Progenitor cell of endocrine pancreas (in vitro differentiated cells): ENCODE results near the gene MRPL43. TPM values are rescaled to one million over a fixed set of nuclear protein-coding genes. Genes with fewer than 3 reads are reported as not detected.

ENCODE experiments used
- DNase-seq: peaks from one replicate; pipeline ENCODE4 v3.0.0; 2021; ENCODE audit warnings: low spot score; ENCODE audit not compliant: unreplicated experiment
- H3K27ac Mint-ChIP-seq: 2 replicates; pipeline ENCODE4 v1.8.0; 2021; ENCODE audit warnings: mild to moderate bottlenecking, moderate library complexity, mixed read lengths
- H3K27me3 Mint-ChIP-seq: 2 replicates; pipeline ENCODE4 v1.8.0; 2021; ENCODE audit warnings: mixed read lengths
- H3K36me3 Mint-ChIP-seq: 2 replicates; pipeline ENCODE4 v1.8.0; 2022; ENCODE audit warnings: mixed read lengths; ENCODE audit not compliant: insufficient read depth
- H3K4me1 Mint-ChIP-seq: 2 replicates; pipeline ENCODE4 v1.8.0; 2021; ENCODE audit warnings: low read depth, mixed read lengths
- H3K4me3 Mint-ChIP-seq: 2 replicates; pipeline ENCODE4 v1.8.0; 2021; ENCODE audit warnings: low read depth, mild to moderate bottlenecking, moderate library complexity, mixed read lengths
- H3K9me3 Mint-ChIP-seq: 2 replicates; pipeline ENCODE4 v1.8.0; 2021; ENCODE audit warnings: low read depth, mixed read lengths
- CTCF ChIP-seq: fragments of 200-600 bp; sonication (generic); IDR thresholded peaks from one replicate; pipeline ENCODE4 v1.5.0; 2021; ENCODE audit warnings: antibody characterized with exemption, mild to moderate bottlenecking; ENCODE audit not compliant: unreplicated experiment
- total RNA-seq: library from RNA; stranded (reverse); gene quantifications from 2 replicates; pipeline ENCODE4 v1.2.1, GENCODE V29; 2021

MRPL43 gene
- total RNA-seq, 1 donor from 2014 or later, result 70.7 TPM

- Mint-ChIP-seq H3K4me3 (no peak overlapping the region), H3K27ac (no peak overlapping the region), H3K36me3 (peaks cover 6% of the 10 kb centered on the region), H3K4me1 (peaks cover 10% of the 10 kb centered on the region), H3K9me3 (no peaks in the 10 kb centered on the region), H3K27me3 (no peaks in the 10 kb centered on the region)
- no peak for TF ChIP-seq CTCF
- DNase-seq, result no peak
Observed at GRCh38 chr10:101003639-101004206, 16.4 kb upstream of the MRPL43 start.

- H3K9me3 Mint-ChIP-seq, result no peaks in the 10 kb centered on the region
- DNase-seq, result no peak
- H3K4me3 Mint-ChIP-seq, result no peak overlapping the region
- peaks cover 6% of the 10 kb centered on the region for H3K36me3 Mint-ChIP-seq
- peaks cover 16% of the 10 kb centered on the region for H3K4me1 Mint-ChIP-seq
- H3K27me3 Mint-ChIP-seq, result no peaks in the 10 kb centered on the region
- no peak for TF ChIP-seq CTCF
- no peak overlapping the region for H3K27ac Mint-ChIP-seq
Observed at GRCh38 chr10:101002456-101002855, 15.2 kb upstream of the MRPL43 start.

- H3K4me1 Mint-ChIP-seq, result peaks cover 16% of the 10 kb centered on the region
- DNase-seq, result no peak
- peaks cover 6% of the 10 kb centered on the region for H3K36me3 Mint-ChIP-seq
- no peak for TF ChIP-seq CTCF
- H3K9me3 Mint-ChIP-seq, result no peaks in the 10 kb centered on the region
- H3K27ac Mint-ChIP-seq, result no peak overlapping the region
- no peak overlapping the region for H3K4me3 Mint-ChIP-seq
- H3K27me3 Mint-ChIP-seq, result no peaks in the 10 kb centered on the region
Observed at GRCh38 chr10:101001659-101002035, 14.3 kb upstream of the MRPL43 start.

- DNase-seq, result no peak
- Mint-ChIP-seq H3K36me3 (peaks cover 5% of the 10 kb centered on the region), H3K9me3 (no peaks in the 10 kb centered on the region), H3K4me3 (peak overlapping the region; percentile 75), H3K27me3 (no peaks in the 10 kb centered on the region), H3K27ac (peak overlapping the region; percentile 86), H3K4me1 (peaks cover 16% of the 10 kb centered on the region)
- no peak for TF ChIP-seq CTCF
Observed at GRCh38 chr10:101000915-101001658, 13.8 kb upstream of the MRPL43 start.

DNA sequence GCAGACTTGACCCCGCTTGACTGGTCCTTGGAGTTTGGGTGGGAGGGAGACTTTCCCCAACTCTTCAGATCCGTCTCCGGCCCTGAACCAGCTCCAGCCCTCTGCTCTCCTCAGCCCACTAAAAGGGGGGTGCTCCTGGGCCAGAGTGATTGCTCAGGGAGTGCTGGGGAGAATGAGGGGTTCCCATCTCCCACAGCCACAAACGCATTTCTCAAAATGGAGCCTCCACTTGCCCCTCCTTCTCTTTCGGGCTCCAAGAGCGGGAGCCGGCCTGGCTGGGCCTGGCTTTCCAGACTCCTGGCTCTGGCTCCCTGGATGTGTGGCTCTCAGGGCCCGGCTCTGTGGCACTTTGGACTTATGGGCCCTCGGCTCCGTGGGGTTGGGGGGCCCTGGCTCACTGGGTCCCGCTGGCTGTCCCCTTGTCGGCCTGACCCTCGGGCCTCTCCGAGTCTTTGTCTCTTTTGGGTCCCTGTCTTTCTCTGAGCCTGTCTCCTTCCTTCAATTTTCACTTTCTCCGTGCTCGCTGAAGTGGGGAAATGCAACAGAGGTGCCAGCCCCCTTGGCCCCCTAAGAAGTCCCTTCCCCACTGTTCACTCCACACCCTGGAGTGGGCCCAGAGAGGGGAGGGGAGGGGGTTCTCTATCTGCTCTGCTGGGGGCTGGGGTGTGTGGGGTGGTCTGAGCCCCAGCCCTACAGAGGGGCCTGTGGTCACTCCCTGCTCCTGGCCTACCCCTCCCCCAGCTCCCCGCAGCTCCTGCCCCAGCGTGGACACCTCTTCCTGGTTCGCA lies 13.0 kb upstream of the MRPL43 start:
- Mint-ChIP-seq H3K4me1 (peaks cover 16% of the 10 kb centered on the region), H3K36me3 (peaks cover 4% of the 10 kb centered on the region), H3K9me3 (no peaks in the 10 kb centered on the region), H3K4me3 (peak overlapping the region; percentile 75), H3K27me3 (no peaks in the 10 kb centered on the region), H3K27ac (peak overlapping the region; percentile 97)
- no peak for TF ChIP-seq CTCF
- no peak for DNase-seq
